Mesothelial cell of epicardium (in vitro differentiated cells): ENCODE results near the gene KLHL20. TPM values are rescaled to one million over a fixed set of nuclear protein-coding genes. Genes with fewer than 3 reads are reported as not detected.
"Not testable (repeated sequence)": the region's sequence is repeated elsewhere in the genome, so short reads cannot be mapped to it uniquely, and the experiment has no call there.

Source experiments
- DNase-seq, 2 experiments: peaks; one replicate each; pipeline ENCODE4 v3.0.0; 2021; ENCODE audit warnings: low spot score in 2 of 2; ENCODE audit not compliant: unreplicated experiment in 2 of 2
- H3K27ac Mint-ChIP-seq: 2 replicates; pipeline ENCODE4 v1.8.0; 2021; ENCODE audit warnings: mixed read lengths
- H3K27me3 Mint-ChIP-seq: 2 replicates; pipeline ENCODE4 v1.8.0; 2021; ENCODE audit warnings: low read depth, mixed read lengths
- H3K36me3 Mint-ChIP-seq: 2 replicates; pipeline ENCODE4 v1.8.0; 2021; ENCODE audit warnings: mixed read lengths
- H3K4me1 Mint-ChIP-seq: 2 replicates; pipeline ENCODE4 v1.8.0; 2021; ENCODE audit warnings: mixed read lengths
- H3K4me3 Mint-ChIP-seq: 2 replicates; pipeline ENCODE4 v1.8.0; 2021; ENCODE audit warnings: mild to moderate bottlenecking, moderate library complexity, mixed read lengths
- H3K9me3 Mint-ChIP-seq: 2 replicates; pipeline ENCODE4 v1.8.0; 2021; ENCODE audit warnings: mixed read lengths
- total RNA-seq: library from RNA; stranded (reverse); gene quantifications from 3 replicates; pipeline ENCODE4 v1.2.1, GENCODE V29; 2021
- TF ChIP-seq, protein P1 (sequence below): fragments of 200-600 bp; sonication (generic); IDR thresholded peaks from one replicate; pipeline ENCODE4 v1.5.0; 2021; ENCODE audit warnings: antibody characterized with exemption; ENCODE audit not compliant: unreplicated experiment

KLHL20 gene
- total RNA-seq, 1 donor from 2014 or later: 26.3 TPM

DNA sequence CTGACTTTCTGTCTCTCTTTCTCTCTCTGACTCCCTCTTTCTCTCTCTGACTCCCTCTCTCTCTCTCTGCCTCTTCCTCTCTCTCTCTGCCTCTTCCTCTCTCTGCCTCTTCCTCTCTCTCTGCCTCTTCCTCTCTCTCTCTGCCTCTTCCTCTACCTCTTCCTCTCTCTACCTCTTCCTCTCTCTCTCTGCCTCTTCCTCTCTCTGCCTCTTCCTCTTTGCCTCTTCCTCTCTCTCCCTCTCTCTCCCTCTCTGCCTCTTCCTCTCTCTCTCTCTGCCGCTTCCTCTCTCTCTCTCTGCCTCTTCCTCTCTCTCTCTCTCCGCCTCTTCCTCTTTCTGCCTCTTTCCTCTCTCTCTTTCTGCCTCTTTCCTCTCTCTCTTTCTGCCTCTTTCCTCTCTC lies 26.5 kb upstream of the KLHL20 start:
- H3K4me3 Mint-ChIP-seq: no peak overlapping the region
- no peak overlapping the region for H3K27ac Mint-ChIP-seq
- TF ChIP-seq, protein P1, sequence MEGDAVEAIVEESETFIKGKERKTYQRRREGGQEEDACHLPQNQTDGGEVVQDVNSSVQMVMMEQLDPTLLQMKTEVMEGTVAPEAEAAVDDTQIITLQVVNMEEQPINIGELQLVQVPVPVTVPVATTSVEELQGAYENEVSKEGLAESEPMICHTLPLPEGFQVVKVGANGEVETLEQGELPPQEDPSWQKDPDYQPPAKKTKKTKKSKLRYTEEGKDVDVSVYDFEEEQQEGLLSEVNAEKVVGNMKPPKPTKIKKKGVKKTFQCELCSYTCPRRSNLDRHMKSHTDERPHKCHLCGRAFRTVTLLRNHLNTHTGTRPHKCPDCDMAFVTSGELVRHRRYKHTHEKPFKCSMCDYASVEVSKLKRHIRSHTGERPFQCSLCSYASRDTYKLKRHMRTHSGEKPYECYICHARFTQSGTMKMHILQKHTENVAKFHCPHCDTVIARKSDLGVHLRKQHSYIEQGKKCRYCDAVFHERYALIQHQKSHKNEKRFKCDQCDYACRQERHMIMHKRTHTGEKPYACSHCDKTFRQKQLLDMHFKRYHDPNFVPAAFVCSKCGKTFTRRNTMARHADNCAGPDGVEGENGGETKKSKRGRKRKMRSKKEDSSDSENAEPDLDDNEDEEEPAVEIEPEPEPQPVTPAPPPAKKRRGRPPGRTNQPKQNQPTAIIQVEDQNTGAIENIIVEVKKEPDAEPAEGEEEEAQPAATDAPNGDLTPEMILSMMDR: no peak
- DNase-seq: no peak
- peaks cover 17% of the 10 kb centered on the region for H3K4me1 Mint-ChIP-seq
- H3K36me3 Mint-ChIP-seq: no peaks in the 10 kb centered on the region
- H3K9me3 Mint-ChIP-seq: no peaks in the 10 kb centered on the region
- peaks cover 5% of the 10 kb centered on the region for H3K27me3 Mint-ChIP-seq

- H3K36me3 Mint-ChIP-seq: no peaks in the 10 kb centered on the region
- H3K27ac Mint-ChIP-seq: no peak overlapping the region
- peaks cover 20% of the 10 kb centered on the region for H3K27me3 Mint-ChIP-seq
- TF ChIP-seq, protein P1: no peak
- no peak for DNase-seq
- no peak overlapping the region for H3K4me3 Mint-ChIP-seq
- H3K9me3 Mint-ChIP-seq: peaks cover 12% of the 10 kb centered on the region
- peaks cover 5% of the 10 kb centered on the region for H3K4me1 Mint-ChIP-seq
Measured at GRCh38 chr1:173693238-173693637, 21.5 kb upstream of the KLHL20 start.

DNA sequence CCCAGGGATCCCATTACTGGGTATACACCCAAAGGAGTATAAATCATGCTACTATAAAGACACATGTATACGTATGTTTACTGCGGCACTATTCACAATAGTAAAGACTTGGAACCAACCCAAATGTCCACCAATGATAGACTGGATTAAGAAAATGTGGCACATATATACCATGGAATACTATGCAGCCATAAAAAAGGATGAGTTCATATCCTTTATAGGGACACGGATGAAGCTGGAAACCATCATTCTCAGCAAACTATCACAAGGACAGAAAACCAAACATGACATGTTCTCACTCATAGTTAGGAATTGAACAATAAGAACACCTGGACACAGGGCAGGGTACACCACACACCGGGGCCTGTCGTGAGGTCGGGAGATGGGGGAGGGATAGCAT lies 13.5 kb upstream of the KLHL20 start:
- not testable (repeated sequence) for H3K4me3 Mint-ChIP-seq, DNase-seq, H3K27ac Mint-ChIP-seq, H3K4me1 Mint-ChIP-seq, H3K9me3 Mint-ChIP-seq, H3K36me3 Mint-ChIP-seq
- H3K27me3 Mint-ChIP-seq: peaks cover 47% of the 10 kb centered on the region

GRCh38 chr1:173702736-173703135 lies 12.0 kb upstream of the KLHL20 start:
- DNase-seq: no peak
- Mint-ChIP-seq H3K27me3 (peaks cover 48% of the 10 kb centered on the region), H3K36me3 (no peaks in the 10 kb centered on the region), H3K4me3 (no peak overlapping the region), H3K27ac (no peak overlapping the region), H3K4me1 (no peaks in the 10 kb centered on the region), H3K9me3 (no peaks in the 10 kb centered on the region)
- TF ChIP-seq, protein P1: no peak

DNA sequence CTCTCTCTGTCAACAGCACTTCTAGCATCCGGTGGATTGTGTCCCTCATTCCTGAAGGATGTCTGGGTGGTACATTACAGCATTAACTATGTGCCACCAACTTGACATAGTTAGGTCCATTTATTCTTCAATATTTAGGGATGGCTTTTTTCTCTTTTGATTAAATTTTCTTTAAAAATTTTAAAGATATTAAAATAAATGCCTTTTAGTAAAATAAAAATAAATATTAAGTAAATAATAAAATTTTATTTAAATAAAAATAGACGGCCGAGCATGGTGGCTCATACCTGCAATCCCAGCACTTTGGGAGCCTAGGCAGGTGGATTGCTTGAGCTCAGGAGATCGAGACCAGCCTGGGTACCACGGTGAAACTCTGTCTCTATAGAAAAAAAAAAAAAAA lies 9.7 kb upstream of the KLHL20 start:
- no peak overlapping the region for H3K27ac Mint-ChIP-seq
- H3K4me1 Mint-ChIP-seq: no peaks in the 10 kb centered on the region
- TF ChIP-seq, protein P1: no peak
- DNase-seq: no peak
- no peaks in the 10 kb centered on the region for H3K9me3 Mint-ChIP-seq
- H3K4me3 Mint-ChIP-seq: no peak overlapping the region
- no peaks in the 10 kb centered on the region for H3K36me3 Mint-ChIP-seq
- peaks cover 46% of the 10 kb centered on the region for H3K27me3 Mint-ChIP-seq

- Mint-ChIP-seq H3K27ac (no peak overlapping the region), H3K4me3 (no peak overlapping the region), H3K27me3 (peaks cover 65% of the 10 kb centered on the region), H3K36me3 (no peaks in the 10 kb centered on the region), H3K4me1 (no peaks in the 10 kb centered on the region), H3K9me3 (no peaks in the 10 kb centered on the region)
- TF ChIP-seq, protein P1: no peak
- DNase-seq: no peak
Measured at GRCh38 chr1:173708787-173709186, 6.0 kb upstream of the KLHL20 start.
